Measurements from ENCODE around the gene CDC14B.
"Not testable (repeated sequence)": the region's sequence is repeated elsewhere in the genome, so short reads cannot be mapped to it uniquely, and the experiment has no call there.

Gene CDC14B

GRCh38 chr9:96550659-96551058 is 69.0 kb downstream of the CDC14B start:
- DNase-seq (ENCODE audit: low read depth in 2 of 2), result no peak

GRCh38 chr9:96543131-96543530 is 76.5 kb downstream of the CDC14B start:
- not testable (repeated sequence) for DNase-seq (ENCODE audit: low read depth in 2 of 2)

- no peak for DNase-seq (ENCODE audit: low read depth in 2 of 2)
These were observed 79.5 kb downstream of the CDC14B start for GRCh38 chr9:96540106-96540505.

- no peak for DNase-seq (ENCODE audit: low read depth in 2 of 2)
These were observed 87.5 kb downstream of the CDC14B start for GRCh38 chr9:96532173-96532572.

- DNase-seq (ENCODE audit: low read depth in 2 of 2), result no peak
These were observed 94.9 kb downstream of the CDC14B start for GRCh38 chr9:96524764-96525163.

- no peak for DNase-seq (ENCODE audit: low read depth in 2 of 2)
These were observed 95.6 kb downstream of the CDC14B start for GRCh38 chr9:96524045-96524444.

- DNase-seq (ENCODE audit: low read depth in 2 of 2), result no peak
These were observed 96.3 kb downstream of the CDC14B start for GRCh38 chr9:96523374-96523773.

- DNase-seq (ENCODE audit: low read depth in 2 of 2), result no peak
These were observed 97.3 kb downstream of the CDC14B start for GRCh38 chr9:96522366-96522765.

GRCh38 chr9:96519787-96520186 is 99.9 kb downstream of the CDC14B start:
- DNase-seq (ENCODE audit: low read depth in 2 of 2), result no peak

GRCh38 chr9:96519095-96519494 is 100.5 kb downstream of the CDC14B start:
- no peak for DNase-seq (ENCODE audit: low read depth in 2 of 2)

- no peak for DNase-seq (ENCODE audit: low read depth in 2 of 2)
These were observed 103.8 kb downstream of the CDC14B start for GRCh38 chr9:96515621-96516470.

GRCh38 chr9:96514800-96515158 is 104.9 kb downstream of the CDC14B start:
- DNase-seq (ENCODE audit: low read depth in 2 of 2), result no peak

GRCh38 chr9:96514108-96514799 is 105.4 kb downstream of the CDC14B start:
- DNase-seq (ENCODE audit: low read depth in 2 of 2), result no peak

- DNase-seq (ENCODE audit: low read depth in 2 of 2), result no peak
These were observed 106.0 kb downstream of the CDC14B start for GRCh38 chr9:96513622-96514021.

- DNase-seq (ENCODE audit: low read depth in 2 of 2), result no peak
These were observed 107.4 kb downstream of the CDC14B start for GRCh38 chr9:96512240-96512639.

- DNase-seq (ENCODE audit: low read depth in 2 of 2), result no peak
These were observed 109.4 kb downstream of the CDC14B start for GRCh38 chr9:96510258-96510657.

GRCh38 chr9:96509848-96510247 is 109.8 kb downstream of the CDC14B start:
- no peak for DNase-seq (ENCODE audit: low read depth in 2 of 2)

- DNase-seq (ENCODE audit: low read depth in 2 of 2), result no peak
These were observed 110.6 kb downstream of the CDC14B start for GRCh38 chr9:96509026-96509425.

- no peak for DNase-seq (ENCODE audit: low read depth in 2 of 2)
These were observed 111.3 kb downstream of the CDC14B start for GRCh38 chr9:96508227-96508940.

- no peak for DNase-seq (ENCODE audit: low read depth in 2 of 2)
These were observed 114.2 kb downstream of the CDC14B start for GRCh38 chr9:96505316-96505991.

- DNase-seq (ENCODE audit: low read depth in 2 of 2), result no peak
These were observed 115.7 kb downstream of the CDC14B start for GRCh38 chr9:96503918-96504317.

GRCh38 chr9:96503374-96503748 is 116.3 kb downstream of the CDC14B start:
- not testable (repeated sequence) for DNase-seq (ENCODE audit: low read depth in 2 of 2)

Data from stimulated activated CD8-positive, alpha-beta memory T cell treated with anti-CD3 and anti-CD28 coated beads, Interleukin-2, amount 100 ng/mL, for 48 hours (primary cell).